ENCODE data around the gene ZNF662.

GRCh38 chr3:42884324-42884723 is 21.6 kb upstream of the ZNF662 start:
- no peak for TF ChIP-seq CTCF (IDR thresholded peaks at IDR 0.05)
- TF ChIP-seq POLR2A (IDR thresholded peaks at IDR 0.05) = no peak
